Osteocyte (in vitro differentiated cells): ENCODE data around the gene ALDH7A1. TPM values are rescaled to one million over a fixed set of nuclear protein-coding genes. Genes with fewer than 3 reads are reported as not detected.
A peak's percentile ranks its signal among the peaks of the same experiment; 100 is the strongest.

Experiments used
- DNase-seq: peaks from one replicate; pipeline ENCODE4 v3.0.0; 2021; ENCODE audit warnings: mixed read lengths; ENCODE audit not compliant: unreplicated experiment; ENCODE audit errors: extremely low spot score
- H3K27ac Mint-ChIP-seq: one replicate; pipeline ENCODE4 v1.8.0; 2021; ENCODE audit warnings: mild to moderate bottlenecking, mixed read lengths; ENCODE audit not compliant: unreplicated experiment
- H3K27me3 Mint-ChIP-seq: one replicate; pipeline ENCODE4 v1.8.0; 2021; ENCODE audit warnings: mixed read lengths; ENCODE audit not compliant: unreplicated experiment
- H3K36me3 Mint-ChIP-seq: one replicate; pipeline ENCODE4 v1.8.0; 2021; ENCODE audit warnings: mixed read lengths; ENCODE audit not compliant: unreplicated experiment
- H3K4me1 Mint-ChIP-seq: one replicate; pipeline ENCODE4 v1.8.0; 2021; ENCODE audit warnings: mixed read lengths; ENCODE audit not compliant: unreplicated experiment
- H3K4me3 Mint-ChIP-seq: one replicate; pipeline ENCODE4 v1.8.0; 2021; ENCODE audit warnings: mild to moderate bottlenecking, moderate library complexity, mixed read lengths; ENCODE audit not compliant: unreplicated experiment
- H3K9me3 Mint-ChIP-seq: one replicate; pipeline ENCODE4 v1.8.0; 2021; ENCODE audit warnings: mixed read lengths; ENCODE audit not compliant: unreplicated experiment
- total RNA-seq: library from RNA; stranded (reverse); gene quantifications from 2 replicates; pipeline ENCODE4 v1.2.1, GENCODE V29; 2021
- TF ChIP-seq, protein P1 (sequence below): fragments of 200-600 bp; sonication (generic); IDR thresholded peaks from 2 replicates; pipeline ENCODE4 v1.5.0; 2021; ENCODE audit warnings: antibody characterized with exemption, mild to moderate bottlenecking, moderate library complexity

ALDH7A1 gene
- total RNA-seq, 1 donor from 2014 or later, result 117 TPM

DNA sequence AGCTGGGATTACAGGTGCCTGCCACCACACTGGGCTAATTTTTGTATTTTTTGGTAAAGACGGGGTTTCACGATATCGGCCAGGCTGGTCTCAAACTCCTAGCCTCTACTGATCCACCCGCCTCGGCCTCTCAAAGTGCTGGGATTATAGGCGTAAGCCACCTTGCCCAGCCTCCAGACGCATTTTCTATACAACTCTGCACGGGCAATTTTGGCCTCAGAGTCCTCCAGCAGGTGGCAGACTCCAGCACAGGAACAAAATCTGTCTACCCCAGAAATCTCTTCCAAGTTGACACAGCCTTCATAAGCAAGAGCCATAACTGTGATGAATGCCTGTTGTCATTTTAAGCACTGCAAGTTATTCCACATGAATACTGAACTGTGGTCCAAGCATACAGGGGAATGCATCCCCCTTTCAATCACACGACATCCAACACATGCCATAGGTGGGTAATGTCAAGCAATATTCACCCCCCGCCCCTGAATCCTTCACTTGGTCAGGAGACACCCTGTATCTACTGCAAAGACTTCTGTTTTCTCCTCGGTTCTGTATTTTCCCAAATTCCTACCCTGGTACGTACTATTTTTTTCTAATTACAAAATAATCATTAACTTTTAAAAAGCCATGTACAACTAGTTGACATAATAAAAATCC lies 50.8 kb downstream of the ALDH7A1 start:
- H3K4me3 Mint-ChIP-seq, result no peak overlapping the region
- no peaks in the 10 kb centered on the region for H3K9me3 Mint-ChIP-seq
- H3K4me1 Mint-ChIP-seq, result no peaks in the 10 kb centered on the region
- peaks cover 34% of the 10 kb centered on the region for H3K36me3 Mint-ChIP-seq
- DNase-seq, result no peak
- no peaks in the 10 kb centered on the region for H3K27me3 Mint-ChIP-seq
- H3K27ac Mint-ChIP-seq, result no peak overlapping the region
- TF ChIP-seq, protein P1, sequence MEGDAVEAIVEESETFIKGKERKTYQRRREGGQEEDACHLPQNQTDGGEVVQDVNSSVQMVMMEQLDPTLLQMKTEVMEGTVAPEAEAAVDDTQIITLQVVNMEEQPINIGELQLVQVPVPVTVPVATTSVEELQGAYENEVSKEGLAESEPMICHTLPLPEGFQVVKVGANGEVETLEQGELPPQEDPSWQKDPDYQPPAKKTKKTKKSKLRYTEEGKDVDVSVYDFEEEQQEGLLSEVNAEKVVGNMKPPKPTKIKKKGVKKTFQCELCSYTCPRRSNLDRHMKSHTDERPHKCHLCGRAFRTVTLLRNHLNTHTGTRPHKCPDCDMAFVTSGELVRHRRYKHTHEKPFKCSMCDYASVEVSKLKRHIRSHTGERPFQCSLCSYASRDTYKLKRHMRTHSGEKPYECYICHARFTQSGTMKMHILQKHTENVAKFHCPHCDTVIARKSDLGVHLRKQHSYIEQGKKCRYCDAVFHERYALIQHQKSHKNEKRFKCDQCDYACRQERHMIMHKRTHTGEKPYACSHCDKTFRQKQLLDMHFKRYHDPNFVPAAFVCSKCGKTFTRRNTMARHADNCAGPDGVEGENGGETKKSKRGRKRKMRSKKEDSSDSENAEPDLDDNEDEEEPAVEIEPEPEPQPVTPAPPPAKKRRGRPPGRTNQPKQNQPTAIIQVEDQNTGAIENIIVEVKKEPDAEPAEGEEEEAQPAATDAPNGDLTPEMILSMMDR, result peak; percentile 62

DNA sequence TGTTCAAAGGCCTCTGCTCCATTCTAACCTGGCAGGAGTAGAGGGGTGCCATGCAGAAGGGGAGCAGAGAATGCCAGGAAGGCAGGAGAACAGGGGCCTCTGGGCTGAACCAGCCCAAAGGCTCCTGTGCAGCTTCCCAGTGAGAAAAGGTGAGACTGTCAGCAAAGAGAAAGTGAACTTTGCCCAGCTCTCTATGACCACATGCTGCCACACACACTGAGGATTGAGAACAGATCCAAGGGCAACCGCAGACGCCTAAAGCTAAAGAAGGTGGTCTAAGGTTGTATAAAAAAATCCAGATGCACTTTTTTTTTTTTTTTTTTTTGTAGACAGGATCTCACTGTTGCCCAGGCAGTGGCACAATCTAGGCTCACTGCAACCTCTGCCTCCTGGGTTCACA lies 51.4 kb downstream of the ALDH7A1 start:
- no peak overlapping the region for H3K27ac Mint-ChIP-seq
- peaks cover 31% of the 10 kb centered on the region for H3K36me3 Mint-ChIP-seq
- H3K27me3 Mint-ChIP-seq, result no peaks in the 10 kb centered on the region
- H3K9me3 Mint-ChIP-seq, result no peaks in the 10 kb centered on the region
- TF ChIP-seq, protein P1, result no peak
- DNase-seq, result no peak
- H3K4me1 Mint-ChIP-seq, result peaks cover 5% of the 10 kb centered on the region
- H3K4me3 Mint-ChIP-seq, result no peak overlapping the region

DNA sequence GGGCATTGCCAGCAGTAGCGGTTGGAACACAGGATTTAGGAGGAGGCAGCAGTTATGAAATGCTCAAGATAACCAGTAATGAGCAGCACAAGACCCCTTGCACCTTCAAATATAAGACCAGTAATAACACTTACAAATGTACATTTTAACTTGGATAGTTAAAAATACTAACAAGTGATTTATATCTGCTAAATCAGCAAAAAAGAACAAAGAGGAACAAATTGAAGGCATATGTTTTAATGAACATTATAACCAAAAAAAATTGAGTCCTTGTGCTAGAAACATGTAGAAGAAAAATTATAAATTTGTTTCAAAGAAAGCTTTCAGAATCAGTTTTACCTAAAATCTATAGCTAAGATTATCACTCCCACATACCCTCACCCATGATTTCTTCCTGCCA lies 52.0 kb downstream of the ALDH7A1 start:
- H3K36me3 Mint-ChIP-seq, result peaks cover 30% of the 10 kb centered on the region
- H3K4me3 Mint-ChIP-seq, result no peak overlapping the region
- H3K4me1 Mint-ChIP-seq, result peaks cover 11% of the 10 kb centered on the region
- no peaks in the 10 kb centered on the region for H3K9me3 Mint-ChIP-seq
- DNase-seq, result no peak
- TF ChIP-seq, protein P1, result no peak
- no peak overlapping the region for H3K27ac Mint-ChIP-seq
- no peaks in the 10 kb centered on the region for H3K27me3 Mint-ChIP-seq

DNA sequence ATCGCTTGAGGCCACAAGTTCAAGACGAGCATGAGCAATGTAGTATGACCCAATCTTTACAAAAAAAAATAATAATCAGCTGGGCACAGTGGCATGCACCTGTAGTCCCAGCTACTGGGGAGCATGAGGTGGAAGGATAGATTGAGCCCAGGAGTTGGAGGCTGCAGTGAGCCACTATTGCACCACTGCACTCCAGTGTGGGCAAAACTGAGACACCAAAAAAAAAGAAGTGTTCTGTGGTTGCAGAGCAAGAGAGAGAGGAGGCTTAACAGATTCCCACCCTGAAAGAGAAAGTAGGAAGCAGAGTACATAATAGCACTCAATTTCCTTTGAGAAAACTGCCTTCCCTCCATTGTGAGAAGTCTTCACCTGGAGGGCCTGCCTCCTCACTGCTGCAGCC lies 52.6 kb downstream of the ALDH7A1 start:
- Mint-ChIP-seq H3K4me1 (peaks cover 12% of the 10 kb centered on the region), H3K27ac (no peak overlapping the region), H3K27me3 (no peaks in the 10 kb centered on the region), H3K4me3 (no peak overlapping the region), H3K36me3 (peaks cover 28% of the 10 kb centered on the region), H3K9me3 (no peaks in the 10 kb centered on the region)
- no peak for DNase-seq
- TF ChIP-seq, protein P1, result no peak

DNA sequence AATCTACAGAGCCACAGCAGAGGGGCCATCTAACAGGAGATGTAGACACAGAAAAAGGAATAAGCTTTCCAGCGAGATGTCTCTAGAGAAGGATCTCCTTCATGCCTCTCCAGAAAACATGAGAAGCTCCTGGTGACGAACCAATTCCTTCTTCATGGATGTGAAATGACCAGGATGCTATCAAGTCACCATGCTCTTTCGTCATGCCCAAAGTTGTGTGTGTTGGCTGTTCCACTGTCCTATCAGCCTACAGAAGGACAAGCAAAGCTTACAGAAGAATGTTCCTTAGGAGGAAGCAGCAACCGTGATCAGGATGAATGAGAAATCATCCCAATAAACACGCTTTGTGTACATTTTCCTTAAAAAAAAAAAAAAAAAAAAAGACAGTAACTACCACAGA lies 54.4 kb downstream of the ALDH7A1 start:
- no peak overlapping the region for H3K4me3 Mint-ChIP-seq
- no peaks in the 10 kb centered on the region for H3K9me3 Mint-ChIP-seq
- peaks cover 24% of the 10 kb centered on the region for H3K4me1 Mint-ChIP-seq
- no peaks in the 10 kb centered on the region for H3K27me3 Mint-ChIP-seq
- peaks cover 15% of the 10 kb centered on the region for H3K36me3 Mint-ChIP-seq
- no peak overlapping the region for H3K27ac Mint-ChIP-seq
- DNase-seq, result no peak
- TF ChIP-seq, protein P1, result no peak
